GM18520 (cell line): ENCODE results near the gene CD300E.
"Not testable (repeated sequence)": the region's sequence is repeated elsewhere in the genome, so short reads cannot be mapped to it uniquely, and the experiment has no call there.

Experiments
- ATAC-seq: cut with Tn5 transposase; IDR thresholded peaks from one replicate; pipeline ENCODE4 v1.9.1; 2021; ENCODE audit not compliant: unreplicated experiment

The CD300E gene

DNA sequence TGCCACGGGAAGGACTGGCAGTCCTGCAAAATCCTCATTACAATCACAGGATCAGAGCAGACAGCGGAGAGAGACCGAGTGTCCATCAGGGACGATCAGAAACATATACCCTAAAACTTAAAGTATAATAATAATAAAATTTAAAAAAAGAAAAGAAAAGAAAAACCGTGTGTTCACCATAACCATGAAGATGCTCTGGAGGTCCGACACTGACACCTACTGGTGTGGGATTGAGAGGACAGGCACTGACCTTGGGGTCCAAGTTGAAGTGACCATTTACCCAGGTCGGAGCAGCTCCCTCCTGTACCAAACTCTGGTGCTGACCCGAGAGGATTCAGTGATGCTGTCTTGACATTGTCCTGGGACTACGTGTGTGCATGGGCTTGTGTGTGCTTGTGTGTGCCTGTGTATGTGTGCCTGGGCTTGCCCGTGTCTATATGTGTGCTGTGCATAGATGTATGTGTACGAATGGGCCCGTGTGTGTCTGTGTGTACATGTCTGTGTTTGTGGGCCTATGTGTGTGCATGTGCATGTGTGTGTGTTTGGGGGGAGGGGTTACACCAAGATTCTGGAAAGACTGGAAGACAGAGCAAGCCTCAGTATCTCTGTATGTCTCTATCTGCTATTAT, 21.5 kb downstream of the CD300E start:
- no peak for ATAC-seq

DNA sequence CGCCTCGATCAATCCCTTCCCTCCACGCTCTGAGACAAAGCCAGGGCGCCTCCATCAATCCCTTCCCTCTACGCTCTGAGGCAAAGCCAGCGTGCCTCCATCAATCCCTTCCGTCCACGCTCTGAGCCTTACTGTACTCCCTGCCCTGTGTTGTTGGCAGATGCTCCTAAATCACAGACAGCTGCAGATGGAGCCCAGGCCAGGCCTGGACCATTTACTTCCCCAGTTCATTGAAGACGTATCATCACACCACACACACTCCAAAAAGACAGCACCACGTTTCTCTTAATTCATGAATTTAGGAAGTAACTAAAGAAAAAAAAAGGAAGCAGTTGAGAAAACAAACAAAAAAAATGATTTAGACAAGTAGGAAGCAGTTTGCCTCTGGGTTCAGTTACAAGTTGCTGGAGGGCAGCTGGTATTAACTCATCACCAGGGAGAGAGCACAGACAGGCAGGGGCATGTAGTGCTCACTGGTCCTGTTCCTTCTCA, 24.0 kb downstream of the CD300E start:
- no peak for ATAC-seq

DNA sequence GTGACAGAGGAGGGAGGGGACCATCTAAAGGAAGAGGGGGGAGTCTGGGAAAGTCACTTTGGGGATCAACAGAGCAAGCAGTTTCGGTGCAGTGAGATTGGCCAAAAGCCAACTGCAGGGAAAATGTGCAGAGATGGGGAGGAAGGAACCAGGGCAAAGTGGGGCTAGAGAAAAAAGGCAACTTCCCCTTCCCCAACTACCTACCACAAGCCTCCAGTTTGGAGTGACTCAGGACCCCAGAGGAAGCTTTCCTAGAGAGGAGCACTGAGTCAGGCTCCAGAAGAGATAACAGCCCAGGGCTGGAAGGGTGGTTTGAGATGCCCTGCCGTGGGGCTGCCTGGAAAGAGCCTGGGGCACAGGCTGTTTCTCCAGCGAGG, 24.5 kb downstream of the CD300E start:
- no peak for ATAC-seq

GRCh38 chr17:74598346-74599022, 25.1 kb downstream of the CD300E start:
- ATAC-seq, result no peak

DNA sequence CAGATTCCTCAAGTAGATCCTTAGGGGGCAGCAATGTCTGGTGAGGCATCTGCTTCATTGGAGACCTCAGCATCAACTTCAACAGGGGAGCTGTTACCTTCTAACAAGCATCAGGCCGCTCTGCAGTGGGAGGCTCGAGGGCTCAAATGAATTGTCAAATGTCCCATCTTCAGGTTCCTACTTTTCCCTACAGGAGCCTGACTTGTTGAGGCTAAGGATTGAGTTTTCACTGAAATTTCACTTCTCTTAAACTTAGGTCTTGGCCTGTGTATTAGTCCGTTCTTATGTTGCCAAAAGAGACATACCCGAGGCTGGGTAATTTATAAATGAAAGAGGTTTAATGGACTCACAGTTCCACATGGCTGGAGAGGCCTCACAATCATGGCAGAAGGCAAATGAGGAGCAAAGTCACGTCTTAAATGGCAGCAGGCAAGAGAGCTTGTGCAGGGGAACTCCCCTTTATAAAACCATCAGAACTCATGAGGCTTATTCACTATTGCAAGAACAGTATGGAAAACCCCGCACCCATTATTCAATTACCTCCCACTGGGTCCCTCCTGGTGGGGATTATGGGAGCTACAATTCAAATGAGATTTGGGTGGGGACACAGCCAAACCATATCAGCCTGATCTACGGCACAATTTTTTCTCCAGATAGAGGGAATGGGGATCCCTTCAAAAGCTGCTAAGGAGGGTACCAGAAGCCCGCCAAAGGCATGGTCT, 26.3 kb downstream of the CD300E start:
- ATAC-seq, result no peak

GRCh38 chr17:74595037-74595750, 28.3 kb downstream of the CD300E start:
- no peak for ATAC-seq

GRCh38 chr17:74592087-74592990, 31.2 kb downstream of the CD300E start, which contains the start of gene CD300LD:
Gene CD300LD, minus strand, starts transcription at chr17:74592283. Its CDS starts 81 bp downstream, at chr17:74592202.
- ATAC-seq, result no peak

GRCh38 chr17:74591503-74591902, 32.0 kb downstream of the CD300E start:
- no peak for ATAC-seq

DNA sequence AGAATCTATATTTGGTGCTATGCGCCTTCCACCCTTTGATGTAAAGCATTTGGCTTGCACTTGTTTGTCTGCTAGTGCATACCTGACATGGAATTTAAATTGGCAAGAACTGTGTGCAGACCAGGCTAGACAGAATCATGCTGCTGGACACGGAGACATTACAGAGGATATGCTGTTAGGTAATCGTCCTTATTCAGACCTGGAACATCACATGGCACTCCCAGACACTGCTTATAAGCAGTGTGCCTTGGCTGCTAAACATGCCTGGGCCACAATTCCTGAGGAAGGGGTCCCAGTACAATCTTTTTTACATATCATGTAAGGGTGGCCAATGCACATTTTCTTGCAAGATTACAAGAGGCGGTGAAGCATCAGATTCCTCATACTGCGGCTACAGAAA, 37.8 kb downstream of the CD300E start:
- no peak for ATAC-seq

DNA sequence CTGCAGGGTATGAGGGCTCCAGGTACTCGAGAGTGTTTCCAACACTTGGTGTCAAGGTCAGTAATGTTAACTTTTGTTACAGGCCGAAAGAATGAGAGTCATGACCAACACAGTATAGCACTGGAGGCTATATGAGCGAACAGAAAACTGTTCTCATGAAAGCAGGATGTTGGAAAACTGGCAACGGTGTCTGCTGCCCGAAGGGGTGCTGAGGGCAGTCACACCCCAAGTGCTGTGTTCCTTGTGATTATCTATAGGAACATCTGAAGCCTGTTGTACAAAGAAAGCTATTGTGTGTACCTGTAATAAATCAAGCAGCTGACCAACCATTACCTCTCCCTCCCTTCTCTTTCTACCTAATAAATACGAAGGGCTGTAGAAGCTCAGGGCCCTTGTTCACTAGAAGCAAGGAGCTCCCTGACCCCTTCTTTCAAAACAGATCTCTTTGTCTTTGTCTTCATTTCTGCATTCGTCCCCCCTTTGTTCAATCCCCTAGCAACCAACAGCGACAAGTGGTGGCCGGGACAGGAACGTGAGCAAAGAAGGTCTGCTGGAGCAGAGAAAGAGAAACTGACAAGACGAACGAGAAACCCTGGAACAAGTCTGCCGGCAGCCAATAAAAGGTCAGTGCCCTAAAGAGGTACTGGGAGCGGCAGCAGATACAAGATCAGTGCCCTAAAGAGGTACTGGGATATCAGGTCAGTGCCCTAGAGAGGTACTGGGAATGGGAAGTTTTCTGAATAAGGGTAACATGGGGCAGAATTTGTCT, 39.1 kb downstream of the CD300E start:
- no peak for ATAC-seq

DNA sequence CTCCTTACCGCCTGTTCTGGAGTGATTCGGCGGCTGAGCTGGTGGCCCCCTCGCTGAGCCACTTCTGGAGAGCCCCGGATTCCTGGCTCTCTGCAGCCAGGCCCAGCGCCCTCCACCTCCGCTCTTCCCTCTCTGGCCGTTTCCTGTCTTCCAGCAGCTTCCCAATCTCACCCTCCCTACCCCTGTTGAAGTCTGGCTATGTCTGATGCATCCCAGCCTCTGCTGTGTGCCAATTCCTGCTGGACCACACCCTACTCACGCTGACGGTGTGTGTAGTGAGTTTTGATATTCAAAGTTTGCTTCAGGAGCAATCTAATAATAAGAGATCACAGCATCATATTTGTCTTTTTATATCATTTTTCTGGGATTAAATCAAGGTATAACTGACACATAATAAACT, 40.9 kb downstream of the CD300E start:
- ATAC-seq, result no peak

- ATAC-seq, result no peak
Observed at GRCh38 chr17:74579900-74580299, 43.6 kb downstream of the CD300E start.

- ATAC-seq, result no peak
Observed at GRCh38 chr17:74578979-74579378, 44.6 kb downstream of the CD300E start.

DNA sequence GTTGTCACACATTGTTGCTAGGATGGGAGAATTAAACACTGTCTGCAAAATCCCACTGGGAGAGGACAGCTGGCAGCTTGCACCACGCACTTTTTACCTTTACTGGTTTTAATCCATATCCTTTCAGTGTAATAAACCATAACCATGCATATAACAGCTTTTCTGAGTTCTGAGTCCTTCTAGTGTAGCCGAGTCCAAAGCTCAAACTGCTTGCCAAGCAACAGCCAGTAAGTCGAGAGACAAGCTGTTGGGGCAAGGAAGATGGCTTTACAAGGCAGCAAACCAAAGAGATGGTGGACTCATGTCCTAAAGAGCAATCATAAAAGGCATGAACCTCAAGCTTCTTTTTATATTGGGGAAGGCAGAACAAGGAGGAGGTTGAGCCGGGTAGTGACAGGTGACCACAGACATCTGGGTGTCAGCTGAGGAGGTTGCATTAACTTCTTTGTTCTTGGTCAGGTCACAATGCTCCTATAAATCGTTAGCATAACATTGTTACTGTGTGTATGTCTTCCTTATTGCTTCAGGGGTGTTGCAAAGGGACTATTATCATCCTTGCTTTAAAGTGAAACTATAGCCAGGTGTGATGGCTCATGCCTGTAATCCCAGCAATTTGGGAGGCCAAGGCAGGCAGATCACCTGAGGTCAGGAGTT, 48.9 kb downstream of the CD300E start:
- no peak for ATAC-seq

- not testable (repeated sequence) for ATAC-seq
Observed at GRCh38 chr17:74573635-74574034, 49.9 kb downstream of the CD300E start.

DNA sequence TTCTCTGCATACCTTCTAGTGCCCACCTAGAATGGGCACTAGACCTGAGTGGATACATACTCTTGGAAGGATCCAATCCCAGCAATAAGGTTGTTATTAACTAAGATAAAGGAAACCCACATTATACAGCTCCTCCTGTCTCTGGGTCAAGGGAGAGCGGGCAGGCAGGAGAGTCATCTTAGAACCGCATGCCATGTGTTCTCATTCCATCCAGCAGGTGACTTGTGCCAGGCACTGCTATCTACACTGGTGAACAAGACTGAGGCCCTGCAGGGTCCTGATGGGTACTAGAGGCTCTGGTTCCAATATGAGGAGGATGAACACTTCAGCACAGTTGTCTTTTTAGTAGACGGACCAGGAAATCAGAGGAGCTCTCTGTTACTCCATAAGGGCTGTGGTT, 50.4 kb downstream of the CD300E start:
- ATAC-seq, result no peak

- ATAC-seq, result no peak
Observed at GRCh38 chr17:74571621-74572270, 51.8 kb downstream of the CD300E start.
